Measurements from ENCODE around the gene SCGB3A1.
A peak's percentile ranks its signal among the peaks of the same experiment; 100 is the strongest.

Gene SCGB3A1, protein sequence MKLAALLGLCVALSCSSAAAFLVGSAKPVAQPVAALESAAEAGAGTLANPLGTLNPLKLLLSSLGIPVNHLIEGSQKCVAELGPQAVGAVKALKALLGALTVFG

DNA sequence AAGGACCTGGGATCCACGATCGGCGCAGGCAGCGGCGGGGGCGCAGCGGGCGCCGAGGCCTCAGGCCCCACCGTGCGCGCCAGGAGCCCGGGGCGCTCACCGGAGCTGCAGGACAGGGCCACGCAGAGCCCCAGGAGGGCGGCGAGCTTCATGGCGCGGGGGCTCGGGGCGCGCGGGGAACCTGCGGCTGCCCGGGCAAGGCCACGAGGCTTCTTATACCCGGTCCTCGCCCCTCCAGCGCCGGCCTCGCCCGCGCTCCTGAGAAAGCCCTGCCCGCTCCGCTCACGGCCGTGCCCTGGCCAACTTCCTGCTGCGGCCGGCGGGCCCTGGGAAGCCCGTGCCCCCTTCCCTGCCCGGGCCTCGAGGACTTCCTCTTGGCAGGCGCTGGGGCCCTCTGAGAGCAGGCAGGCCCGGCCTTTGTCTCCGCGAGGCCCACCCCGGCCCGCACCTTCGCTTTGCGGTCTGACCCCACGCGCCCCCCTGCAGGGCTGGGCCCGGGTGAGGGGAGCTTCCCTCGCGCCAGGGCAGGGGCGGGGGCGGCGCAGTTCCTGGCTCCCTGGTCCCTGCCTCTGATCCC lies at the start of gene SCGB3A1:
Gene SCGB3A1 (minus strand): TSS at position 189 of the 577 bp plus-strand sequence. CDS start 37 bp downstream, at position 152.
- DNase-seq, result no peak

DNA sequence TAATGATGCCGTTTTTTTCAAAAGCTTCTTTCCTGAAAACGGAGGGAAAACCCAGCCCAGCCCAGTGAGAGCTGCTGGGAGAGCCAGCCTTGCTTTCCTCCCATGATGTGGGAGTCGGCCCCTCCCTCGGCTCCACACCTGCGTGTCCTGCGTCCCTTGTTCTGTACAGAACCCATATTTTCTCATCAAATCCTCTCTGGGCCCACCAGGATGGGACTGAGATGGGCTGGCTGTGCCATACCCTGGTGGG lies 49.2 kb upstream of the SCGB3A1 start:
- DNase-seq, result no peak

DNA sequence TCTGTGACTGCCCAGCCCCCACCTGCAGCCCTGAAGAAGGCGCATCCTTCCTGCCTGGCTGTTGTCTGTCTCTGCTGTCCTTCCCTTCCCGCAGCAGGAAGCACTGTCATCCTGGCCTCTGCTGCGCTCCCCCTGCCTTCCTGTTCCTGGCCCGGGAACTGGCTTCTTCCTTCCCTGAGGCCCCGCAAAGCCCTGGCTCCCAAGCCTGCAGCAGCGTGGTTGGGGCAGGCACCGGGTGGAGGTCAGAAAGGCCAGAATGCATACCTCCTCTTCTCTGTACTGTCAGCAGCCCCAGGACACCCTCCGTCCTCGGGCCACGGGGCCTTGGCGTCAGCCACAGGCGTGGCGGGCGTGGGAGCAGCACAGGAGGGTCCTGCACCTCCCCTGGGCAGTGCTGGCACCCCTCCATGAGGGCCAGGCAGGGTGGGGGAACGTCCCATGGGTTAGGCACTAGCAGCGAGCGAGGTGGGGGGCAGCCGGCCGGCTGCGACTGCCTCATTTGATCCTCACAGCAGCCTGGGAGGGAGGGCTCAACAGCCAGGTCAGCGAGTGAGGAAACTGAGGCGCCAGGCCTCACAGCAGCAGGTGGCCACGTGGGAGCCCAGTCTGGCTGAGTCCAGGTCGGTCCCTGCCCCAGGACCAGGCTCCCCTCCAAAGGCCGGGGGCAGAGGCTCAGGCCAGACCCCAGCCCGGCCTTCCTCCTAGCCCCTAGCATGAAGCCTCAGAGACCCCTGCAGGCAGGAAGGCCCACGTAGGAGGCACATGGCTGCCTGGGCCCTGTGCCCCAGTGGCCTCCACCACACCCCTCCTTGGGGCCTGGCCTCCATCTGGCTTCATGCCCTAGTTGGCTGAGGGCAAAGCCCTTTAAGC lies 48.7 kb upstream of the SCGB3A1 start:
- no peak for DNase-seq

DNA sequence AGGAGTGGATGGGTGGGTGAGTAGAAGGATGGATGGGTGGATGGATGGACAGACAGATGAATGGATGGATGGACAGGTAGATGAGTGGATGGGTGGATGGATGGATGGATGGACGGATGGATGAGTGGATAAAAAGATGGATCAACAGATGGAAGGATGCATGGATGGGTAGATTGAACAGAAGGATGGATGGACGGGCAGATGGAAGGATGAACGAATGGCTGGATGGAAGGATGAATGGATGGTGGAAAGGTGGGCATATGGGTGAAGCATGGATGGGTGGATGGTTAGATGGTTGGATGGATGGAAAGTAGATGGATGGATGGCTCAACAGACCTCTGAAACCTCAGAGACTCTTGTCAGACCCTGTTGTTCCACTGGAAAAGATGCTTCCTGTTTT lies 48.0 kb upstream of the SCGB3A1 start:
- DNase-seq, result no peak

DNA sequence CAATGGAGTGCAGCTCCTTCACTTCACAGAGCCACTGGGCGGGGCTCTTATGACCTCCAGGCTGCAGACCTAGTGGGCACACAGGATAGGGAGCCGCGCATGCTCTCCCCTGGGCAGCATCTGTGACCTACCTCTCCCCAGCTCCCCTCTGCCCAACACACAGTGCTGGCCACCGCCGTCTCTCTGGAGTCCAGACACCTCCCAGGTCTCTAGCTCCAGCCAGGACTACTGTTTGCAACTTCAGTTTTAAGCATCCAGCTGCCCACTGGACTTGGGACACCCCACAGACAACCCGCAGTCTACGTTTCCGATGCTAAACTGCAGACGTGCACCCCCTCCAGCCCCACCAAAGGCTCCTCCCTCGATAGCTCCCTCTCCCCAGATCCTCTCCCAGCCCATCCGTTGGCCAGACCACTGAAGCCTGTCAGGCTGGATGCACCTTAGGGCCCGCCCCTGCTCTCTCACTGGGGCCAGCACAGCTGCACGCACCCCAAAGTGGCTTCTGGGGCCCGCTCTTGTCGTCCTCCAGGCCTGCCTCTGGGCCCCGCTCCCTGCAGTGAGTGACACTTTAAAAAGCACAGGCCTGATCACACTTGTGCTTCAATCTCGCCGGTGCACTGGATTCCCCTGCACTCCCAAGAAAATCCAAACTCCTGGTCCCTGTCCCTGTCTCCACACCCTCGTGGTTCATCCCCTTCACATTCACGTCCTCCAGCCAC lies 46.8 kb upstream of the SCGB3A1 start:
- DNase-seq, result no peak

DNA sequence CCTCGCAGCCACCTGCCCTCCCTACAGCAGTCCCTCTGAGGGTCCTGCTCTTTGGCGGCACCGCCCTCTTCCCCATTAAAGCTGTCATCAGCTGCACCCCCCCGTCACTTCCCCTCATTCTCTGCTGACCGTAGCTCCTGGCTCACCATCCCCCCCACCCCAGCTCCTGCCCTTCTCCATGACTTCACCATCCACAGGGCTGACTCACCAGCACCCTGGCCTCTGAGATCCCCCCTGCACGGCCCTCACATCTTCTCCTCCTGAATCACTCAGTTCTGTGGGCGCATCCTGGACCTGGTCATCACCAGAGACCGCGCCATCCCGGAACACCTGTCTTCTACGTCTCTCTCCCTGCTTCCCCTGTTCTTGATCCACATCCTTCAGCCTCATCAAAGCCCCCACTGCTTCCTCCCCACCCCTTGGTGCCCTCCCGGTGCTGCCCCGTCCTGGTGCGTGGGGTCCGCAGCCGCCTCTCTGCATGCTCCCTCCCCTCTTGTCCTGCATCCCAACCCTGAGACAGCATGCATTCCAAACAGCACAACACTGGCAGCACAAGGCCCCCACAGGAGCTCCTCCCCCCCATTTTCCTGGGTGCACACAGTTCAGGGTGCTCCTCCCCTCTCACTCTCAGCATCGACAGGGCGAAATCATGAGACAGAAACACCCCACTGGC lies 45.2 kb upstream of the SCGB3A1 start:
- peak; percentile 10 for DNase-seq

DNA sequence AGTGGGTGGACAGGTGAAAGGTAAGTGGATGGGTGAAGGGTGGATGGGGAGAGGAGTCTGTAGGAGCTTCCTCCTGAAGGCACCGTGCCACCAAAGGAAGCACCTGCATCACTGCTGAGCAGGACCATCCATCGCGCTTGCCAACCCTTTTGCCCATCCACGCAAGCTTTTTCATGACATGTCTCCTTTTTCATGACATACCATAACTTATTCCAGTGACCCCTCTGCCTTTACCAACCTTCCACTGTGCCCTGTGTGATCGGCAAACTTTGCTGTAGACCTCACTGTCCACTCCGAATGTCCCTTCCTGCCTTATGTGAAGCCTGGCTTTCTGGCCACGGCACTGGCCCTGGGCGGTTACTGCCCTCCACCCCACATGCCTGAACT lies 44.7 kb upstream of the SCGB3A1 start:
- no peak for DNase-seq

DNA sequence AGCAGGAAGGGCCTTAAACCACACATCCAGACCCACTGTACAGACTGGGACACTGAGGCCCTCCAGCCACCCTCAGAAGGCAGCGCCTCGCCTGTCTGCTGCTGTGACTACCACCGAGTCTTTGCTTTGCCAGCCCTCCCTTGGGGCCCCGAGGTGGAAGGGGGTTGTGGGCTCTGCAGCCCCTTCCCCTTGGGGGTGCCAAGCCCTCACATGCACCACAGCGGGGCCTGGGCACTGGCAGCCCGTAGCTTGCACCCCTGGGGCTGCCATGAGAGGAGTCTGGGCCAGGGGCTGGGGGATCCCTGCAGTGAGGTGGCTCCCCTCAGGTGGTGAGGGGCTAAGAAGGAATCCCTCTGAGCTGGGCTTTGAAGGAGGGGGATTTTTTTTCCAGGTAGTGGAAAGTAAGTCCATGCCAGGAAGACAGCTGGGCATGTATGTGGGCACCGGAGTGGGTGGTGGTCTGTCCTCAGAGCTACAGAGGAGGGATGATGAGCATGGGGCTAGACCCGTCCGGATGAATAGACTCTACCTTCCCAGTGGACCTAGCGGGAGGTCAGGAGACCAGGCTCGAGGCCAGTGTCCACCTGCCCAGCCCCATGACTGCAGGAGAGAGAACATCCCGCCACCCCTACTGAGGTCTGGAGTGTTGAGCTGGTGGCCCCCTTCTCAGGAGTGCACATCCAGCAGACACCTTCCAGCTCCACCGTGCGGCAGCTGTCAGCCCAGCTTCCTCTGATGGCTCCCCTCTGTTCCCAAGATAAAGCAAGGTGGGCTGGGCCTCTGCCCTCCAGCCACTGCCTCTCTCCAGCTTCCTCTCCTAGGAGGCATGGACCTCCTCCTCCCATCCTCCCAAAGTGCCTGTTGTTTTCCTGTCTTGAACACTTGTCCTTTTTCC lies 42.2 kb upstream of the SCGB3A1 start:
- DNase-seq, result no peak

DNA sequence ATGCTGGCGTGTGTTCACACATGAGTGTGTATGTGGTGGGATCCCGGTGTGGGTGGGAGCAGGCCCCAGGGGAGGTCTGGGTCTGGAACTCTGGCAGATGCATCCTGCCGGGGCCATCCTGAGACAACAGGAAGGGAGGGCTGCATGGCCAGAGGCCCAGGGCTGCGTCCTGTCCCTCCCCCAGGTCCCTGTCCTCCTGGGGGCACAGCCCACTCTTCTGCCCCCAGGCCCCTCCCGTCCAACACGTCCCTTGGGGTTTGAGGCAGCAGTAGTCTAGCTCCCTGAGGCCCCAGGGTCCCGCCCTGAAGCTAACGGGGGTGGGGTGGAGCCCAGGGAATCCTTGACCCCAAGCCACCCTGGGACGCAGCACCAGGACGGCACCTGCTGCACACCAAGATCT lies 41.5 kb upstream of the SCGB3A1 start:
- DNase-seq, result no peak

DNA sequence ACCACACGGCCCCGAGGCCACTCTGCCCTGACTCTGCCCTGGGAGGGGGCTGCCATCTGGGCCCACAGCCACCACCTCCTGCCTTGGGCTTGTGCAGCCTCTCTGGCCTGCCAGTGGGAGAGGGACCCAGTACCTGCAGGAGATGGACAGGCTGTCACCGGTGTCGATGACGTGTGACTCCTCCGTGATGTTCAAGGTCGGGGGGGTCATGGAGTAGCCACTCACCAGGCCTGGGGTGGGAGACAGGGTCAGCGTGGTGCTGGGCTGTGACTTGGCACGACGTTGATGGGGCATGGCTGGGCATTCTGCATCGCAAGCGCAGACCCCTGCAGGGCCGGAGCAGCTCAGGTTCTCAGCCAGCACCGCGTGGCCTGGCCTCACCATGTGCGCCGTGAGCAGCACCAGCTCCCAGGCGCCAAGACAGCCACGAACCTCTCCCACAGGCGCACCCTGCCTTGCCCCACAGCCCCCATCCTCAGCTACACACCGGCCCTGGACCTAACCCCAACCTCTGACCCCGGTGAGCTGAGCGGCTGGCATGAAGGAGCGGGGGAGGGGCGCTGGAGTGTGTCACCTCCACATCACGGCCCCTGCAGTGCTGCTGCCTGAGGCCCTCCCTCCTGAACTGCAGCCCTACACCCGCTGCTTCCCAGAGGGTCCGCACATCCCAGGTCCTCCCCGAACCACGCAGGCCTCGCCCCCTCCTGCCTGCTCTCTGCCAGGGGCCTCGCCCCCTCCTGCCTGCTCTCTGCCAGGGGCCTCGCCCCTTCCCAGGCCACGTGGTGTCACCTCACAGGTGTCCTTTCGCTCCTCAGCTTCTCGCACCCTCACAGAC lies 40.5 kb upstream of the SCGB3A1 start:
- no peak for DNase-seq

DNA sequence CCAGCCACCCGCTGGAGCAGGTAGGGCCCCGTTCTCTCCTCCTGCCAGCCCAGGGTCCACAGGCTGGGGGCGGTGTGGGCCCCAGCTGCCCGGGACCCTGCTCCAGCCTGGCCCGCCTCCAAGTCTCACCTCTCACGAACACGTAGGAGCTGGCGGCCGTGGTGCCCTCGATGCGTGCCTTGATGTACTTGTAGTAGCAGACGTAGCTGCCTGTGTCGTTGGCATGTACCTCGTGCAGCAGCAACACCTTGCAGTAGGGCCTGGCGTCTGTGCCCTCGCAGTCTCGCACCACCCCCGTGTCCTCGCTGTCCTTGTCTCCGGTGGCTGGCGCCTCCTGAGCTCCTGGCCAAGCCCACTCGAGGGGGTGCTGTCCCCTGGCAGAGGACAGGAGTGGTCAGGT lies 39.1 kb upstream of the SCGB3A1 start:
- no peak for DNase-seq

DNA sequence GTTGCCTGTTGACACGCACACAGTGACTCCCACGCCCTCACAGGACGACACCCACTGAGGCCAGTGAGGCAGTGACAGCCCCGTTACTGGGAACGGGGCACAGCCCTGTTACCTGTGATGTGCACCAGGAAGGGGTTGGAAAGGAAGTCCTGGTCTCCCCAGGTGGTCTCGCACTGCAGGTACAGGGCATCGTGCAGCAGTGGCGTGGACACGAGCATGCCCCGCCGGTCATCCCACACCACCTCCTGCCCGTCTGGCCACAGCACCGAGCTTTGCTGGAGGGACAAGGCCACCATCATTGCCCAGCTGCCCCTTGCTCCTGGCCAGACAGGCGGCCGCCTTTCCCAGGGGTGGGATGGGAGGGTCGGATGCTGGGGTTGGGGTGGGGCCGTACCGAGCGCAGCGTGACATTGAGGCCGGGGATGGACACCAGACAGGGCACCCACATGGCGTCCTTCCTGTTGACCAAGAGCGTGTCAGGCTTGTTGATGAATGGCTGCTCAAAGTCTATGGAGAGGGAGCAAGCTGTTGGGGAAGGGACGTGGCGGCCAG lies 38.6 kb upstream of the SCGB3A1 start:
- DNase-seq, result no peak

DNA sequence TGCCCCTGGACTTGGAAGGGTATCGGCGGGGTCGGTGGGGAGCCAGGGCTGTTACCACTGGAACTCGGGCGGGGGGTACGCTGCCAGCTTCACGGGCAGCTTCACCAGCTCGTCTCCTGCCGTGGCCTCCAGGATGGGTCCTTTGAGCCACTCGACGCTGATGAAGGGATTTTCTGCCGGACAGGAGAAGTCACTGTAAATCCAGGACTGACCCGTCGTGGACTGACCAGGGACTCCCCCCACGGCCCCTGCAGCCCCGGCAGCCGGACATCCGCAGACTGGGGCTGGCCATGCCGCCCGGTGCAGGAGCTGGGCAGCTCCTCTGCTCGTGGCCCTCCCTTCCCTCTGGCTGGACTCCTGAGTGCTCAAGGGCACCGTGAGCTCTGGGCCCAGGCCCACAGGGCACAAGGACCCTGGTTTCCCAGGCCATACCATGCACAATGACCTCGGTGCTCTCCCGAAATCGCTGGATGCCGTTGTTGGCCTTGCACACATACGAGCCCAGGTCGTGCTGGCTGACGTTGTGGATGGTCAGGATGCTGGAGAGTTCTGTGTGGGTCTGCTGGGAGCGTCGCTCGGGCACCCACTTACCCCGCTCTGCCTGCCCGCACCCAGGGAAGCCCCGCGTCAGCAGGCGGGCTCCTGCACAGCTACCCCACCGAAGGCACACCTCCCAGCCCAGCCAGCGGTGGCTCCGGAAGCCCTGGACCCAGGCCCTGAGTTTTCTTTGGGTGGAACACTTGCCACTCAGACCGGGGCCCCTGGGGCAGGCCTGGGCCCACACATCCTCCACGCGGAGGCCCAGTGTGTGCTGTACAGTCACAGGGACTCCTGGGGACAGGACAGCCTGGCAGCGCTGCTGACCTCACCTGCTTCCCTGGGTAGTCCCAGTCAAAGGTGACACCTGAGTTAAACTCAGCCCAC lies 37.8 kb upstream of the SCGB3A1 start:
- DNase-seq, result no peak

DNA sequence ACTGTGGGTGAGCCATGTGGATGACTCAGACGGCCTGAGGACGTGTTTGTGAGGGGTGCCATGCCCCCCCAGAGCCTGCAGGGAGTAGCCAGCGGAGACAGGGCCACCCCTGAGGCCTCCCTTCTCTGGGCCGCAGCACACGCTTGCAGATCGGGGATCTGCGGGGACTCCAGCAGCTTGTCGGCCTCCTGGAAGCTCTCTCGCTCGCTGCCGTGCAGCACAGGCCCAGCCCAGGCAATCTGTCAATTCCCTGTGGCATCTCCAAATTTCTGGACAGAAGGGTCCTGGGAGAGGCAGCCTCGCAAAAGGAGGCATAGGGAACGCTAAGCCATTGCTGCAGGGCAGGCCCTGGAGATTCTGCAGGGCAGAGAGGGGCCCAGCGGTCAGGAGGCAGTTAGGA lies 36.9 kb upstream of the SCGB3A1 start:
- DNase-seq, result no peak

DNA sequence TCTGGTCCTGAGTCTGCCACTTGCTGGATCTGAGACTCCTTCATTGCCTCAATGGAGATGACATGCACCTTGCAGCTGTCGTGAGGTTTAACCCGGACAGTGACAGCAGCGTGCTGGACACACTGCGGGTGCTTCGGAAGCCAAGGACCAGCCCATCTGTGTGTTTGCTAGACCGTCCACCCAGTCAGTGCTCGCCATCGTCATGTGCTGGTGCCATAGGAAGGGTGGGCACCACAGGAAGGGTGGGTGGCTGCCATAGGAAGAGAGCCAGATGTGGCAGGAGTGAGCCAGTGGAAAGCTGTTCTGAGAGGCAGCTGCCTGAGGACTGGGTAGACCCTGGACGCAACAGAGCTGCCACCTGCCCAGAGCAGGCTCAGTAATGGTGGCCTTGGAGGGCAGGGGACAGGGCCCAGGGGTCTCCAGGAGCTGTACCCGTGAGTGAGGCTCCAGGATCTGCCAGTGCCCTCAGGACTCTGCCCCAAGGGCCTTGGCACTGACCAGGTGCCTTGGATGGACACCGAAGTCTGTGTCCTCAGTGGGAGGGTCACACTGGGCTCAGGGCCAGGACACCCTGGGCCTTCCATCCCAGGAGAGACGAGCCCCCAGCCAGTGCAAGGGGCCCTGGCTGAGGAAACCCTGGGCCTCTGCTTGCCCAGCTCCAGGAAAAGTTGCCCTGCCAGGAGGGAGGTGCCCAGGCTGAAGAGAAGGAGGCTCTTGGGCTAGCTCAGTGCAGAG lies 36.3 kb upstream of the SCGB3A1 start:
- no peak for DNase-seq

DNA sequence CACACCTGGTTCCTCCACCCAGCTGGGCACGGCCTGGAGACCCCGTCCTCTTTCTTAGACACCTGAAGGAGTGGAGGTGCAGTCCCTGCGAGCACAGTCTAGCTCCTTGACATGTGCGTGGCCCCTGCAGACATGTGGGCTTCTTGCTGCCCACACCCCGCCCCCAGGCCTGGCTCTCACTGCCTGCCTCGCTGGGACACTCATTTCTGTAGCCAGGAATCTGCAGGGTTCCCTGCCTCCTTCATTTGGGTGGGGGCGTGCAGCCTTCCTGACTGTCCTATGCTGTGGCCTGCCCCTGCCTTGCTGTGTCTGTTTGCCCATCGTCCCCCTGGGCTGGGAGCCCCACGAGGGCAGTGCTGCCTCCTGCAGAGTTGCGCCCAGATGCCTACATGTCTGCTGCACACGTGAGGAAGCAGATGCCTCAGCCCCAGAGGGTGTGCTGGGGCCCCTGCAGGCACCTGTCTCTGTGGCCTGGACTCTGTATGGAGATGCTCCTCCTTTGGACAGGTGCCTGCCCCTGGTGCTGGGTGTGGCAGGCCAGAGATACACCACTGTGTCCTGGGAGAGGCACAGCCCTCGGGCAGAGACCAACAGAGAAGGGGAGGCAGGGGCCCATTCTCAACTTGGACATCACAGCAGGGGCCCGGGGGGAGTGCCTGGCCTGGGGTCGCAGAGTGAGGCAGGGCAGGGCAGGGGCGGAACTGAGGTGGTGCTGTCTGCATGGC lies 35.5 kb upstream of the SCGB3A1 start:
- DNase-seq, result no peak

DNA sequence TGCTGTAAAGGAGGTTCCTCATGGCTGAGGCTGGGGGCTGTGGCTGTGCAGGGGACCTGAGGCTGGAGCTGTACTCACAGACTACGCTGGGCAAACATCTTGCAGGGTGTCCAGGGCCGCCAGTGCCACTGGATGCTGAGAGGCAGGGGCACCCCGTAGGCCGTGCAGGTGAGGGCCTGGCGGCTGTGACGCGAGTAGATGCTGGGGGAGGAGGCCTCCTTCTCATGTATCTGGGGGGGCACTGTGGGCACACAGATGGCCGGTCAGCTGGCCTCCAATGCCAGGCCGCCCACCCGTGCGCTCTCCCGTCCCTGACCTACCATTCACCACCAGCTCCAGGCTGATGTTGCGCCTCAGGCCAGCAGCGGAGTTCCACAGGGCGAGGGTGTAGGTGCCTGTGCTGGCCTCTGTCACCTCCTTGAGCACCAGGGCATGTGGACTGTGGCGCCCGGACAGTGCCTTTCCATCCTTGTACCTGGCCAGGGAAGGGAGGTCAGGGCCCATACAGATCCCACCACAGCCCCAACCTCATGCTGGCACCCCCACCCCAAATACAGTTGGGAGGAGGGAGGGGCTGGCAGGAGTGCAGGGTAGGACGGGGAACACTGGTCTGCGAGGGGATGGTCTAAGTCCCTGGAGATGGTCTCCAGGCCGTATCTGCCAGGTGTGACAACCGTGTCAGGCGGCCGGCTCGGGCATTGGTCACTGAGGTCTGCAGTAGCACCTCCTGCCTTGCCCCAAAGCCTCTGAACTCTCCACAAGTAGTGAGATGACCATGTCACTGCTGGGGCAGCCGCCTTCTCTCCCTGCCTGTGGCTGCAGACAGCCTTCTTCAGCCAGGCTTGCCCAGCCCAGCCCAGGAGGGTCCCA lies 34.7 kb upstream of the SCGB3A1 start:
- DNase-seq, result no peak
